ENCODE data around the gene KIF5C. TPM values are rescaled to one million over a fixed set of nuclear protein-coding genes. Genes with fewer than 3 reads are reported as not detected.
A peak's percentile ranks its signal among the peaks of the same experiment; 100 is the strongest.

KIF5C gene
- total RNA-seq, 4 donors from 2014 or later, result 0.51 to 2.8 (median 2.0) TPM

DNA sequence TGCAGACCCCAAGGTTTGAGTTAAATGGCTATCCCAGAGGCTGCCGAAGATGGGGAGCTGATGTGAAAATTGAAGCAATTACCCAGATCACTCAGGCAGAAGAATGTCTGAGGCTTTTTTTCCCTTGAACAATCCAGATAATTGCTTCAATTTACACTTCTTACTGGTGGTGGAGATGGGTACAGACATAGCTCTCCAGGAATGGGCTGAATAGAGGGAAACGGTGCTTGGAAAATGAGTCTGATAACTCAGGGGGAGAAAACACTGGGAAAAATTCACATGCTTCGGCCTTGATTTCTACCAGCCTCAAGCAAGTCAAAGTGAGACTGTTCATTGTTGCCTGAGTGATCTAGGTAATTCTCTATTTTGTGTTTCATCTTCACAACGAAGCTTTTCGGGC is 9.5 kb upstream of the KIF5C start:
- peaks cover 0 to 5% (median 3%) of the 10 kb centered on the region in 3 donors for H3K27me3 ChIP-seq
- intact Hi-C loops (cut with DNase I; ENCODE audit: low total_unique reads), result no loop called here

GRCh38 chr2:148866091-148866490 is 8.9 kb upstream of the KIF5C start:
- ATAC-seq (no peak), DNase-seq (no peak)
- in situ Hi-C loops (cut with MboI; ENCODE audit: low sequenced_read_pairs in 4 of 4) (no loop called here), intact Hi-C loops (cut with DNase I; ENCODE audit: low total_unique reads) (no loop called here)
- no peak overlapping the region for H3K27ac ChIP-seq
- no peaks in the 10 kb centered on the region for H3K4me1 ChIP-seq
- no peaks in the 10 kb centered on the region for H3K9me3 ChIP-seq
- no peak for TF ChIP-seq POLR2A (IDR thresholded peaks at IDR 0.05)
- TF ChIP-seq, protein P1, sequence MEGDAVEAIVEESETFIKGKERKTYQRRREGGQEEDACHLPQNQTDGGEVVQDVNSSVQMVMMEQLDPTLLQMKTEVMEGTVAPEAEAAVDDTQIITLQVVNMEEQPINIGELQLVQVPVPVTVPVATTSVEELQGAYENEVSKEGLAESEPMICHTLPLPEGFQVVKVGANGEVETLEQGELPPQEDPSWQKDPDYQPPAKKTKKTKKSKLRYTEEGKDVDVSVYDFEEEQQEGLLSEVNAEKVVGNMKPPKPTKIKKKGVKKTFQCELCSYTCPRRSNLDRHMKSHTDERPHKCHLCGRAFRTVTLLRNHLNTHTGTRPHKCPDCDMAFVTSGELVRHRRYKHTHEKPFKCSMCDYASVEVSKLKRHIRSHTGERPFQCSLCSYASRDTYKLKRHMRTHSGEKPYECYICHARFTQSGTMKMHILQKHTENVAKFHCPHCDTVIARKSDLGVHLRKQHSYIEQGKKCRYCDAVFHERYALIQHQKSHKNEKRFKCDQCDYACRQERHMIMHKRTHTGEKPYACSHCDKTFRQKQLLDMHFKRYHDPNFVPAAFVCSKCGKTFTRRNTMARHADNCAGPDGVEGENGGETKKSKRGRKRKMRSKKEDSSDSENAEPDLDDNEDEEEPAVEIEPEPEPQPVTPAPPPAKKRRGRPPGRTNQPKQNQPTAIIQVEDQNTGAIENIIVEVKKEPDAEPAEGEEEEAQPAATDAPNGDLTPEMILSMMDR (IDR thresholded peaks at IDR 0.05 in 4 of 5, conservative IDR thresholded peaks at IDR 0.05 in 1 of 5), result no peak
- H3K4me3 ChIP-seq, result no peak overlapping the region
- H3K36me3 ChIP-seq, result no peaks in the 10 kb centered on the region
- peaks cover 0 to 9% (median 3%) of the 10 kb centered on the region in 3 donors for H3K27me3 ChIP-seq

More for the DNA sequence above, 9.5 kb upstream of the KIF5C start:
- no peak overlapping the region for H3K27ac ChIP-seq
- no peaks in the 10 kb centered on the region for H3K4me1 ChIP-seq
- H3K9me3 ChIP-seq, result no peaks in the 10 kb centered on the region
- DNase-seq (no peak), ATAC-seq (no peak)
- no peaks in the 10 kb centered on the region for H3K36me3 ChIP-seq
- TF ChIP-seq, protein P1 (IDR thresholded peaks at IDR 0.05 in 4 of 5, conservative IDR thresholded peaks at IDR 0.05 in 1 of 5), result no peak
- TF ChIP-seq POLR2A (IDR thresholded peaks at IDR 0.05), result no peak
- in situ Hi-C loops (cut with MboI; ENCODE audit: low sequenced_read_pairs in 4 of 4), result no loop called here
- H3K4me3 ChIP-seq, result no peak overlapping the region

GRCh38 chr2:148867079-148867769 is 7.8 kb upstream of the KIF5C start:
- Histone ChIP-seq H3K27ac (no peak overlapping the region), H3K4me1 (no peaks in the 10 kb centered on the region), H3K9me3 (no peaks in the 10 kb centered on the region), H3K36me3 (no peaks in the 10 kb centered on the region), H3K4me3 (no peak overlapping the region), H3K27me3 (peaks cover 0 to 9% (median 4%) of the 10 kb centered on the region in 3 donors)
- in situ Hi-C loops (cut with MboI; ENCODE audit: low sequenced_read_pairs in 4 of 4) (no loop called here), intact Hi-C loops (cut with DNase I; ENCODE audit: low total_unique reads) (no loop called here)
- DNase-seq (no peak), ATAC-seq (no peak)
- TF ChIP-seq, protein P1 (IDR thresholded peaks at IDR 0.05 in 4 of 5, conservative IDR thresholded peaks at IDR 0.05 in 1 of 5), result no peak
- no peak for TF ChIP-seq POLR2A (IDR thresholded peaks at IDR 0.05)

GRCh38 chr2:148875387-148876051 is 492 bp downstream of the KIF5C start:
- in situ Hi-C loops (cut with MboI; ENCODE audit: low sequenced_read_pairs in 4 of 4) (no loop called here), intact Hi-C loops (cut with DNase I; ENCODE audit: low total_unique reads) (no loop called here)
- ATAC-seq, result no peak
- no peak overlapping the region for H3K27ac ChIP-seq
- H3K27me3 ChIP-seq, result peaks cover 35 to 61% (median 53%) of the 10 kb centered on the region in 3 donors
- H3K4me1 ChIP-seq, result peaks cover 0 to 17% of the 10 kb centered on the region in 2 donors
- no peak for TF ChIP-seq POLR2A (IDR thresholded peaks at IDR 0.05)
- TF ChIP-seq, protein P1 (IDR thresholded peaks at IDR 0.05 in 4 of 5, conservative IDR thresholded peaks at IDR 0.05 in 1 of 5), result no peak
- no peaks in the 10 kb centered on the region for H3K36me3 ChIP-seq
- DNase-seq, result no peak
- peak overlapping the region; percentile 34 to 48 (median 46) for H3K4me3 ChIP-seq
- no peaks in the 10 kb centered on the region for H3K9me3 ChIP-seq

Data from gastrocnemius medialis (tissue), 4 donors.